Lung (tissue), 12 donors: ENCODE results near the gene PPME1. TPM values are rescaled to one million over a fixed set of nuclear protein-coding genes. Genes with fewer than 3 reads are reported as not detected.

ENCODE experiments used
- ATAC-seq: fragments of 200-7000 bp; cut with Tn5 transposase; one replicate; pipeline ENCODE4 v1.9.1; 2020; ENCODE audit warnings: moderate number of reproducible peaks; ENCODE audit not compliant: insufficient read depth, low FRiP score
- DNase-seq, 3 donors: peaks; one replicate each; pipeline ENCODE4 v3.0.0-alpha.2; 2013 to 2017
- H3K27ac ChIP-seq, 2 donors: one replicate each; pipeline ENCODE4 v1.5.1; 2013; ENCODE audit warnings: mild to moderate bottlenecking in 2 of 2, moderate library complexity in 2 of 2, control low read depth in 1 of 2, inconsistent platforms in 1 of 2, low read depth in 1 of 2, low read length in 1 of 2
- H3K27me3 ChIP-seq, 3 donors: one replicate each; pipeline ENCODE4 v1.5.1; 2013; ENCODE audit warnings: low read length in 2 of 3; ENCODE audit not compliant: control insufficient read depth in 3 of 3, insufficient read depth in 3 of 3
- H3K36me3 ChIP-seq, 4 donors: one replicate each; pipeline ENCODE4 v1.5.1; 2013; ENCODE audit warnings: low read length in 4 of 4, mild to moderate bottlenecking in 1 of 4, moderate library complexity in 1 of 4; ENCODE audit not compliant: control insufficient read depth in 4 of 4, insufficient read depth in 4 of 4
- H3K4me1 ChIP-seq, 5 donors: one replicate each; pipeline ENCODE4 v1.5.1; 2013; ENCODE audit warnings: low read length in 5 of 5, mild to moderate bottlenecking in 2 of 5, moderate library complexity in 1 of 5; ENCODE audit not compliant: control insufficient read depth in 5 of 5, insufficient read depth in 5 of 5
- H3K4me3 ChIP-seq: one replicate; pipeline ENCODE4 v1.5.1; 2013; ENCODE audit warnings: mild to moderate bottlenecking, control low read depth, moderate library complexity
- H3K9ac ChIP-seq, 2 donors: one replicate each; pipeline ENCODE4 v1.5.1; 2013; ENCODE audit warnings: low read length in 2 of 2, control low read depth in 1 of 2; ENCODE audit not compliant: insufficient read depth in 1 of 2
- H3K9me3 ChIP-seq, 4 donors: one replicate each; pipeline ENCODE4 v1.5.1; 2013; ENCODE audit warnings: low read length in 3 of 4, mild to moderate bottlenecking in 1 of 4, moderate library complexity in 1 of 4; ENCODE audit not compliant: control insufficient read depth in 4 of 4, insufficient read depth in 3 of 4
- CTCF ChIP-seq: IDR thresholded peaks from 2 replicates; pipeline ENCODE4 v1.5.1; 2012; ENCODE audit warnings: mild to moderate bottlenecking; ENCODE audit errors: control extremely low read depth, extremely low read depth
- WGBS, 2 donors: extraction: QIAGEN DNeasy Blood & Tissue Kit; methylation state at CpG; one replicate each; pipeline ENCODE4 v1.1.7; 2013; 5-methylcytosine and 5-hydroxymethylcytosine counted together
- polyA plus RNA-seq, 2 donors: library from polyadenylated mRNA; stranded (reverse); fragments of 200-250 nt; gene quantifications; one replicate each; pipeline ENCODE4 v1.2.1, GENCODE V29; 2013
- total RNA-seq, 2 donors: library from RNA; depleted of rRNA in 1 of 2; stranded (reverse); fragments of >200 nt in 1 of 2; gene quantifications; one replicate each; pipeline ENCODE4 v1.2.1, GENCODE V29; 2014 to 2021
- donor health status: control.
- donor health status: control.
- donor health status: Bipolar disorder and iron deficiency.
- donor health status: healthy.
- donor health status: DM: yes; HTN: yes; CAD: no.

PPME1 gene
- total and polyA plus RNA-seq, 4 donors = 22.4 to 37.7 (median 29.7) TPM

- Histone ChIP-seq H3K9ac (no peak overlapping the region), H3K27me3 (no peaks in the 10 kb centered on the region), H3K36me3 (peaks cover 11 to 29% (median 24%) of the 10 kb centered on the region in 4 donors), H3K4me3 (no peak overlapping the region), H3K9me3 (no peaks in the 10 kb centered on the region), H3K4me1 (peaks cover 0 to 10% (median 0%) of the 10 kb centered on the region in 5 donors), H3K27ac (no peak overlapping the region)
- no peak for TF ChIP-seq CTCF
- WGBS, 2 donors = 94 to 95% methylated on average over 3 of the region's 3 CpGs
- ATAC-seq (no peak), DNase-seq (no peak)
Measured at GRCh38 chr11:74135127-74135840, 35.8 kb upstream of the PPME1 start.

GRCh38 chr11:74138021-74138420 lies 33.1 kb upstream of the PPME1 start:
- 87 to 91% methylated on average over 2 of the region's 2 CpGs for WGBS, 2 donors

GRCh38 chr11:74138572-74138971 lies 32.5 kb upstream of the PPME1 start:
- Histone ChIP-seq H3K4me3 (no peak overlapping the region), H3K9ac (no peak overlapping the region), H3K27ac (peak overlapping the region in 1 of 2 donors; percentile 60), H3K27me3 (no peaks in the 10 kb centered on the region), H3K36me3 (peaks cover 3 to 18% (median 13%) of the 10 kb centered on the region in 4 donors), H3K4me1 (peaks cover 0 to 10% (median 0%) of the 10 kb centered on the region in 5 donors), H3K9me3 (no peaks in the 10 kb centered on the region)
- DNase-seq = peak in 1 of 3 donors; percentile 1
- 45 to 86% methylated on average over 2 of the region's 2 CpGs for WGBS, 2 donors
- no peak for TF ChIP-seq CTCF
- ATAC-seq = peak; percentile 58

More at GRCh38 chr11:74138021-74138420, 33.1 kb upstream of the PPME1 start:
- DNase-seq = no peak
- no peak for ATAC-seq
- H3K4me3 ChIP-seq = no peak overlapping the region
- H3K36me3 ChIP-seq = peaks cover 3 to 22% (median 15%) of the 10 kb centered on the region in 4 donors
- no peaks in the 10 kb centered on the region for H3K9me3 ChIP-seq
- peak overlapping the region in 1 of 2 donors; percentile 60 for H3K27ac ChIP-seq
- no peak overlapping the region for H3K9ac ChIP-seq
- no peak for TF ChIP-seq CTCF
- peaks cover 0 to 10% (median 0%) of the 10 kb centered on the region in 5 donors for H3K4me1 ChIP-seq
- no peaks in the 10 kb centered on the region for H3K27me3 ChIP-seq
